ENCODE measurements around the gene THBS2.
"Not testable (repeated sequence)": the region's sequence is repeated elsewhere in the genome, so short reads cannot be mapped to it uniquely, and the experiment has no call there.

Gene THBS2

DNA sequence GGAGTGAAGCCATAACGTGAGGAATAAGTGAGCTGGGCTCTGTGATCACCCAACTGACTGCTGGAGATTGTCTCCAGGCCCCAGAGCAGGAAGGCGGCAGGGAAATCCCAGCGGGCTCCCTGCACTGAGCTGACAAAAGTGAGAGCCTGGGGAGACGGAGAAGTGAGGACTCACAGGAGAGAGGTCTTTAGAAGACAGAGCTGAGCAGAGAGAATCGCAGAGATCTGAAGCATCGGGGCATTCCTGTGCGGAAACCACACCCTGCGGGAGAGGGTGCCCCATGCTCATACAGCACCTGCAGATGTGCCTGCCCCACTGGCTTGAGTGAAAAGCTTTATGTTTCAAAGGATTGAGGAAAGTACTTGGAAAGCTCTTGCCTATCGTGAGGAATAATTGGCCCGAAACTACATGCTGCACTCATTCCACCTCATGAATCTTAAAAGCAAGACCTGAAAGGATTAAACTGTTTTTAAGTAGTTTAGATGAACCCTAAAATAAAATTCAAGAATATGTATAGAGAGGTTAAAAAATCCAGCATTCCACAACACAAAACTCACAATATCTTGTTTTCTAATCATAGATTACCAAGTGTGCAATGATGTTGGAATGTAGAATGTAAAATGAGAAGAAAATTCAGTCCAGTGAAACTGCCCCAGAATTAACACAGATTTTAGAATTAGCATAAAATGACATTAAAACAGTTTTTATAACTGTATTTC lies 17.7 kb upstream of the THBS2 start:
- DNase-seq: no peak

DNA sequence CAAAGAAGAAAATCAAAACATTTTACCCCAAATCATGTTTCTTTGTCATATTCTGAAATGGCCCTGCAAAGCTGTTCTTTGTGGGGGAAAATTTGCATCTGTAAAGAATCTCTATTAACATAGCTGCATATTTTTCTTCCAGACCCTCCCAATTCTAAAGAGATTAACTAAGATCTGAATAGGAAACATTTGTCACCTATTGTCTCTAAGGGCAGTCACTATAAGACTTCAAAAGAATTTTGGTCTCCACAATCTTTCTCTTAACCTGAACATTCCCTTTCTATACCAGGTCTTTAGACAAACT lies 16.4 kb upstream of the THBS2 start:
- not testable (repeated sequence) for DNase-seq

GRCh38 chr6:169269180-169270076 lies 15.8 kb upstream of the THBS2 start:
- no peak for DNase-seq

DNA sequence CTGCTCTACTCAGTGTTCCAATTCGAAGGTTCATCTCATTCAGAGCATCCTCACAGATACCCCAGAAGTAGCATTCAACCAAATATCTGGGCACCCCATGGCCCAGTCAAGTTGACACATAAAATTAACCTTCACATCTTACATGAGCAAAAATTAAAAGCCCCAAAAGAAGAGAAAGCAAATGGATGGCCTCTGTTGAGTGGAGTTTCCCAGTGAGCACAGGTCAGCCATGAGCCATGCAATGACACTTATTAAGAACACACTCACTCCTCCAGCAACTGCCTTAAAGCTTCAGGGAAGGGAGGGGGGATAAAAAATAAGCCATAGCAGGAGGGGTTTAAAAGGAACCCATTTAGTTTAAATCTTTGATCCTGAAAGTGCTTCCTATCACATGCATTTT lies 14.6 kb upstream of the THBS2 start:
- no peak for DNase-seq

DNA sequence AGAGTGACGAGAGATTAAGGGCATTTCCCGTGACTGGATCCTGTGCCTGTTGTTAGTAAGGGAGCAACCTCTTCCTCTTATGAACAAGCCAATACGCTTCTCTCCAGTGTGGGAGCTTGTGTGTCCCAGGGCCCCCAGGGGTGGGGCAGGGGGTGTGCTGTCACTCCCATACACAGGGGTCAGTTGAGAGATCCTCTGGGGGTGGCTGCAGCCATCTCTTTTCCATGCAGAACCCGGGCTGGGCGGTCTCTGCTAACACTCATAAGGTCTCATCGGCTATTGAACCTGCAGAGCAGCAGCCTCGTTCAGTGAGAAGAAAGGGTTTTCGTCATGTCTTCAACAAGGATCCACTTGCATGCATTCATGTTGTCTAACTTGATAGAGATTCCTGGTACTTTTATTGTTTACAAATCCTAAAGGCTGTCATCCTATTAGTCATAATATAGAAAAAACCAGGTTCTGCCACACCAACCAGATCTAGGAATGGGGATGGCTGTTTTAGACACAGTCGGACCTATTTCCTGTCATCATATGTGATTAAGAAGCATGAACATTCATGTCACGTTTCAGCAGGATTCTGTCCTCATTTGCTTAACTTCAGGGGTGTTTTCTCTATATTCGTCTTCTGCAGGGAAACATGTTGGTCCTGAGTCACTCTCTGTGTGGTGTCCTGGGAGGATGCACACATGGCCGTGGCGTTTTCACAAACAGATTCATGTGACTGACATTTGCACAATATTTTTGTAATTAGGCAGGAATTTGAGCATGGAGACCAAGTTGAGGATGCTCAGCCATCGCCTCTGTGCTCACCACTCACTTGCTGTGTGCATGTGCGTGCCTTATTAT lies 13.3 kb upstream of the THBS2 start:
- no peak for DNase-seq

GRCh38 chr6:169266261-169266660 lies 12.6 kb upstream of the THBS2 start:
- no peak for DNase-seq

DNA sequence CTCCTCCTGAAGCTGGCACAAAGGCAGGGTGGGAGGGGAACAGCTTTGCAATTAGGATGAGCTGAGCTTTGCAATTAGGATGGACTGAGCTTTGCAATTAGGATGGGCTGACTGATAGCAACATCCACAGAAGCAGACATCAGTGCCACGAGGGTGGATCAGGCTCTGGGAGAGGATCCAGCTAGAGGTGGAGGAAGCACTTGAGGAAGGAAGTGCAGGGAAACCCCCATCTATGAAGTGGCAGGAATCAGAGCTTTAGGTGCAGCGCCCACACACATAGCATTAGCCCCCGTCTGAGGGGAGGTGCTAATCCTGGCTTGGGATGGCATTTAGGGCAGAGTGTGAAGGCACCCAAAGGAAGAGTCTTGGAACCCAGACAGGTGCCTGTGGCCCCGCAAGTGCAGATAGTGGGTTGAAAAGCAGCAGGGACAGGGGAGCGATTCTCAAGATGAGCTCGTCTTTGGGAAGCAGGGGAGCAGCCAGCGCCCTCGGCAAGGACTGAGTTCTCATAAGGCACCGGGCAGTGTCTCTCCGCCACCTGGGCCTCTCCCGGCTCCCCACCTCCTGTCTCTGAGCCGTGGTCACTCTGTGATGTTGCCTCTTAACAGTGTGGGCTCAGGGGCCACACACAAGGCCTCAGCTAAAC lies 12.0 kb upstream of the THBS2 start:
- DNase-seq: no peak

DNA sequence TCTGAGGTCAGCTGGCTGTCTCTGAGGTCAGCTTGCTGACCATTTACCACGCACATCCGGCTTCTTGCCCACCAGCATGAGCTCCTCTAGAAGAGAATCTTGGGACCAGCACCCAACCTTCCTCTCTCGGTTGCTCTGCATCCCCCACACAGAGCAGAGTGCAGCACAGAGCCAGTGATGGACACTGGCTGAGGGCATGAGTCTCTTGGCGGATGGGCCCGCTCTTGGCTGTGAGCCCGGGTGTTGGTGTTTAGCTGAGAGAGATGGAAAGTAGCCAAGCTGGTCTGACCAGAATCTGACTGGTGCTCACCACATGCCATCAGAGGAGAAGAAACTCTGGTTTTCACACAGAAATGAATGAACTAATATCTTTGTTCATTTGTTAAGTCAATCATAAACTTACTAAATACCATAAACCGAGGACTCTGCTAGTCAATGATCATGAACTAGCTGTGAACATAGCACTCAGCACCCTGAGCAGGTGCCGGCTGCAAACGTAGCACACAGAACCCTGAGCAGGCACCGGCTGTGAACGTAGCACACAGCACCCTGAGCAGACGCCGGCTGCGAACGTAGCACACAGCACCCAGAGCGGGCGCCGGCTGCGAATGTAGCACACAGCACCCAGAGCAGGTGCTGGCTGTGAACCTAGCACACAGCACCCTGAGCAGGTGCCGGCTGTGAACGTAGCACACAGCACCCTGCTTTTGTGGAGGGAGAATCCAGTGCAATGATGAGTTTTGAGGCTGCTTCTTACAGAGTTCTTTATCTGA lies 10.4 kb upstream of the THBS2 start:
- no peak for DNase-seq

GRCh38 chr6:169263374-169263773 lies 9.7 kb upstream of the THBS2 start:
- DNase-seq: no peak

DNA sequence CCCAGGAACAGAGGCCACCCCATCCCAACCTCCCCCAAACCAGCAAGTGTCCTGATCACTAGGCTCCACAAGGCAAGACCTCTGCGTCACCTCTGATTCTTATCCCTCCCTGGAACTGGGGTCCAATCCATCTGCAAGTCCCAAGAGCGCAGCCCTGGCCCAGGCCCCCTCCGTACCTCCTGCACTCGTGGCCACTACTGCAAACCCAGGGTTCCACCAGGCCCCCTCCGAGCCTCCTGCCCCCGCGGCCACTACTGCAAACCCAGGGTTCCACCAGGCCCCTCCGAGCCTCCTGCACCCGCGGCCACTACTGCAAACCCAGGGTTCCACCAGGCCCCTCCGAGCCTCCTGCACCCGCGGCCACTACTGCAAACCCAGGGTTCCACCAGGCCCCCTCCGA lies 9.0 kb upstream of the THBS2 start:
- DNase-seq: not testable (repeated sequence)

DNA sequence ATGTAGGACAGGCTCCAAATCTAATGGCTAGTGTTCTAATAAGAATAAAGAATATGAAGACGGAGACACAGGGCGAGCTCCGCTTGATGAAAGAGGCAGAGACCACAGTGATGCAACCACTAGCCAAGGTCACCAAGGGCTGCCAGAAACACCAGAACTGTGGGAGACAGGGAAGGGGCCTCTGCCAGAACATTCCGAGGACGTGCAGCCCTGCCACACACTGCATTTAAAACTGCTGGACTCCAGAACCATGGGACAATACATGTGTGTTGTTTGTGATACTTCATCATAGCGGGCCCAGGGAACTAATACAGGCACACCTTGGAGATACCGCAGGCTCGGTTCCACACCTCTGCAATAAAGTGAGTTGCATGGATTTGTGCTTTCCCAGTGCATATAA lies 2.9 kb upstream of the THBS2 start:
- DNase-seq: no peak

- DNase-seq: no peak
Observed at GRCh38 chr6:169256061-169256460, 2.4 kb upstream of the THBS2 start.

- DNase-seq: no peak
Observed at GRCh38 chr6:169255643-169256042, 2.0 kb upstream of the THBS2 start.

DNA sequence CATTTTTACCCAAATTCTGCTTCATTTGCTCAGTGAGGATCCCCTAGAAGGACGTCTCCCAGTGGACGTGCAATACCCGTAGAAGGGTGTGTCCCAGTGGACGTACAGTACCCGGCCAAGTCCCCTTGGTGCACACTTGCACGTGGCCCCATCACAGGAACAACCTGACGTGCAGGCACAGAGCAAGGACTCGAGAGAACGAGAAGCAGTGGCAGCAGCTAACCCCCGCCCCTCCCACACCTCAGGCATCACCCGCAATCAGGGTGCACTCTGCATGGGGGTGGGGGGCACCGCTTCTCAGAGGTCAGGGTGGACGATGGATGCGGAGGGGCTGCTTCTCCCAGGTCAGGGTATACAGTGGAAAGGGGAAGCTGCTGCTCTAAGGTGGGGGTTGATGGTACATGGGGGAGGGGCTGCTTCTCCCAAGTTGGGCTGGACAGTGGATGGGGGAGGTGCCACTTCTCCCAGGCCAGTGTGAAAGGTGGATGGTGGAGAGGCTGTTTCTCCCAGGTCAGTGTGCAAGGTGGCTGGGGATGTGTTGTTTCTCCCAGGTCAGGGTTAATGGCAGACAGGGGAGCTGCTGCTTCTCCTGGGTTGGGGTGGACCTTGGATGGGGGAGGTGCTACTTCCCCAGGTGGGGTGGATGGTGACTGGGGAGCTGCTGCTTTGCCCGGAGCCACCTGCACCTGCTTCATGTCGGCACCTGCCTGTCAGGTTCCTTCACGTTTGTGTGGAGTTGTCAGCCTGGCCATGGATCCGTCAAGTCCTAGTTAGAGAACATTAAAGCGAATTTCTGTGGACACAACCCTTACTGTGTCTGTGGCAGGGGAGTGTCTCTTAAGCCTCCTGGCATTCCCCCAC lies 1.0 kb upstream of the THBS2 start:
- DNase-seq: no peak

DNA sequence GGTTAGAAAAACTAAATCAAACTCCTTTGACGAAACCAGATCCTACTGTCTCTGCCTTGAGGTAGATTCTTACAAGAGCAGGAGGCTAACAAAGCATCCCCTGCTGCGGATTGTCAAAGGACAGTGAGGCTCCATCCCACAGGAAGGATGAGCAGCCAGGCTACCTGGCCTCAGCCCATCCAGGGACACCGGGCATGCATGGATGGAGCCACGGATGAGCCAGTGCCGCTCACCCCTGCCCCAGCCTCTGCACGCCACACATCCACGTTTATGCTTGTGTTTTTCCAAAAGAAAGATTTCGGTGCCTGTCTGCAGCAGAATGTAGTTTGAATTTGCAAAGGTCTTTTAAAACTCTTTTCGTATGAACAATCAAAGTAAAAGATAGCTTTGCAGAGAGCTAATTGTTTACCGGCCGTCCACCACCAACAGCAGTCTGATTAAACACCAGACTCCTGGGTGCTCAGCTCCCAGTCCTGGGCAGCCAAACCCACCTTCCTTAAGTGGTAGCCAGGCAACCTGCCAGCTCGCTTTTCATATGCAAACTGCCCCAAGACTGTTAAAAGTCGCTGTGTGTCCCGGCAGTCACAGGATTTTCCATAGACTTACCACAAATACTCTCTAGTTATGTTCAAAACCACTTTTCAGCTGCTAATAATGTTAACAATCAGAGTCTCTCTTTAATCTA lies 999 bp downstream of the THBS2 start:
- no peak for DNase-seq

- DNase-seq: no peak
Observed at GRCh38 chr6:169251822-169252504, 1.7 kb downstream of the THBS2 start.

DNA sequence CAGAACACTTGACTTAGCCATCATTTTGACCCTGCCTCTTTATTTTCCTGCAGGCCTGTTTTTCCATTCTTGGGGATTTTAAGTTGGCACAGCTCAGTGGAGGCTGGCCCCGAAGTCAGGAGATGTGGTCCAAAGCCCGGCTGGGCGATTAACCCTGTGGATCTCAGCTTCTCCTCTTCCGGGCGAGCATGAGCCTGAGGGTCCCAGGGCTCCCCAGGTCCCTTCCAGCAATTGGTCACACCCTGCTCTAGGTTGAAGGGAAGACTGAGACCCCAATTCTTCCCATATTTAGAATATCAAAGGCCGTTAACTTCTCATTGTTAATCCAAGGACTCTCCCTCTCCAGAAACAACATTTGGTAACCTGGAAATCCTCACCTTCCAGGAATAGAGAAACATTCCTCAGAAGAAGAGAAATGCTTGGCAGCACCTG lies 2.3 kb downstream of the THBS2 start:
- no peak for DNase-seq

DNA sequence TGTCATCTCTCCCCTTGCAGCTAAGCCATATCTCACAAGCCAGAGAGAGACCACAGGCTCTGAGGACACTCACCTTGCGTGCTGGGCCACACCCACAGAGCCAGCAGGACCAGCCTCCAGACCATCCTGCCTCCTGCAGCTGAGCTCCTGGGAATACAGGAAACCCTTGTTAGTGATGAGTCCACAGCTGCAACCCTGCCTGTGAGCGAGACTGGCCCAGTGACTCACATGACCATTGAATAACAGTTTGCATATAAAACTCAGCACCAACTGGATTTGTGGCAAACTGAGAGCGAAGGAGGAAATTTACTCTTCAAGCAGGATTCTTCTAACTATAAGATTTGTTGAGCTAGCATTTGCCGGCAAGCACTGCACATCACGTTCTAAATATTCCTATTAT lies 3.0 kb downstream of the THBS2 start:
- DNase-seq: no peak

GRCh38 chr6:169249057-169249456 lies 4.6 kb downstream of the THBS2 start:
- no peak for DNase-seq

GRCh38 chr6:169248521-169248971 lies 5.1 kb downstream of the THBS2 start:
- DNase-seq: no peak
